ENCODE data around the gene SLC27A5.
A peak's percentile ranks its signal among the peaks of the same experiment; 100 is the strongest.
"Not testable (repeated sequence)": the region's sequence is repeated elsewhere in the genome, so short reads cannot be mapped to it uniquely, and the experiment has no call there.

Gene SLC27A5

GRCh38 chr19:58484349-58484748, 27.4 kb downstream of the SLC27A5 start:
- DNase-seq = not testable (repeated sequence)

DNA sequence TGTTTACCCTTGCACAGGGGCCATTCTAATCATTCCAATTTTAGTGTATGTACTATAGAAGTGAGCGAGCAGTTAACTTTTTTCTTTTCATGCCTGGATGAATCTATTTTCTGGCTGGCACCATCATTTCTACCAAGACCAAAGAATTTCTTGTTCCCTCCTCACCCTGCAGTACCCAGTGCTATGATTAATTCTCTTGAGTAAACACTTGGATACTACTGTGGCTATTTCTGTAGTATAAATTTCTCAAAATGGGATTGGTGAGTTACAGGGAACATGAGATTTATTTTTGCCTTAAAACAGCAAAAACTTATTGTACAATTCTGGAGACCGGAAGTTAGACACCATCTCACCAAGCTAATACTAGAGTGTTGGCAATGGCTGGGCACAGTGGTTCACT, 28.0 kb downstream of the SLC27A5 start:
- no peak for DNase-seq

GRCh38 chr19:58482372-58482771, 29.4 kb downstream of the SLC27A5 start:
- DNase-seq = no peak

- no peak for DNase-seq
These were observed 31.0 kb downstream of the SLC27A5 start for GRCh38 chr19:58480831-58481230.

GRCh38 chr19:58480481-58480830, 31.3 kb downstream of the SLC27A5 start:
- no peak for DNase-seq

GRCh38 chr19:58479736-58480480, 31.9 kb downstream of the SLC27A5 start:
- no peak for DNase-seq

DNA sequence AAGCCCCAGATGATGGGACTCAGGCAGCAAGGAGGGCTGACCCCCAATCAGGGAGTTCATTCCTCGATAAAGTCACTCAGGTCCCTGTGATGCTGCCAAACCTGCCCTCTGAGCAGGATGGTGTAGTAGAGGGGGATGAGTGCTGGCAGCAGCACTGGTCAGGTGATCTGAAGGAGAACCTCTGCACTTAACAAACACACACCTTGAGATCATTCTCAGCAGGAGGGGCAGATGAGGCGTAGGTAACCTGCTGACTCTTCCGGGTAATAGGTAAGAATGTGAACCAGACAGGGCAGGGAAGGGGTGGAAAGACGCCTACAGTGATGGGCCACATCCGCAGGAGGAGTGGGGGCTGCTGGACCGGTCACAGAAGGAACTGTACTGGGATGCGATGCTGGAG, 32.5 kb downstream of the SLC27A5 start:
- no peak for DNase-seq

DNA sequence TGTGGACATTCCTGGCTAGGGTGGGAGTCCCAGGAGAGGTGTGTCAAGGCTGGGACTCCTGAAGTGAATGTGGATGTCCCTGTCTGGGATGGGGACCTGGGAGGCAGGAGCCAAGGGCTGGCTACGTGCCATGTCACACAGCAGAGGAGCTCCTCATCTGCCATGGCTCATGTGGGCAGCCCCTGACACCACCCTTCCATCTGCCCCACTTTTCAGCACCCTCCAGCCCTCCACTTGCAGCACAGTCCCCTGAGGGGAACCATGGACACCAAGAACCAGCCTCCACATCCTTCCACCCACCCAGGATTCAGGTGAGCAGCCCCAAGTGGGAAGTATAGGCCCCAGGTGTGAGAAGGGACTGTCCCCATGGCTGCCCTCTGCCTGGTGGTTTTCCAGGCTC, 33.9 kb downstream of the SLC27A5 start:
- no peak for DNase-seq

- no peak for DNase-seq
These were observed 34.7 kb downstream of the SLC27A5 start for GRCh38 chr19:58477130-58477529.

DNA sequence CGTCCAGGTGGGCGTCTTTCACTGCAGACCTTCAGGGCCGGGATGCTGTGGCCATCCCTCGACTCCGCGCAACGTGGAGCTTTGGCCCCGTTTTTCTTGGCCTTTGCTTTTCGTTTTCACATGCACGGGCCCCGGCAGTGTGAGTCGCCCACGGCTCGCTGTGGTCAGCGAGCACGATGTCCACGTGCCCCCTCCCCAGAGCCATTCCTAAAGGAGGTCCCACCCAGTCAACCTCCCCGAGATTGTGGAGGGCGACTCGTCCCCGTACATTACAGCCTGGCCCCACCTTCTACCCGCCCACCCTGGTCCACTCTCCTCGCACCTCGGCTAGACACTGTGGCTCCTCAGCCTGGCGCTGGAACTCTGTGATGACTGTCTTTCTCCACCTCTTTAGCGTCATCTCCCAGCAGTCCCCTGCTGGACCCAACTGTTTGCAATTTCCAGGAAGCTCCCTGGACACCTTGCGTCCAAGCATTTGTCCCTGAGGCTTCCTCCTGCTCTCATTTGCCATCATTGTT, 35.2 kb downstream of the SLC27A5 start:
- DNase-seq = no peak

DNA sequence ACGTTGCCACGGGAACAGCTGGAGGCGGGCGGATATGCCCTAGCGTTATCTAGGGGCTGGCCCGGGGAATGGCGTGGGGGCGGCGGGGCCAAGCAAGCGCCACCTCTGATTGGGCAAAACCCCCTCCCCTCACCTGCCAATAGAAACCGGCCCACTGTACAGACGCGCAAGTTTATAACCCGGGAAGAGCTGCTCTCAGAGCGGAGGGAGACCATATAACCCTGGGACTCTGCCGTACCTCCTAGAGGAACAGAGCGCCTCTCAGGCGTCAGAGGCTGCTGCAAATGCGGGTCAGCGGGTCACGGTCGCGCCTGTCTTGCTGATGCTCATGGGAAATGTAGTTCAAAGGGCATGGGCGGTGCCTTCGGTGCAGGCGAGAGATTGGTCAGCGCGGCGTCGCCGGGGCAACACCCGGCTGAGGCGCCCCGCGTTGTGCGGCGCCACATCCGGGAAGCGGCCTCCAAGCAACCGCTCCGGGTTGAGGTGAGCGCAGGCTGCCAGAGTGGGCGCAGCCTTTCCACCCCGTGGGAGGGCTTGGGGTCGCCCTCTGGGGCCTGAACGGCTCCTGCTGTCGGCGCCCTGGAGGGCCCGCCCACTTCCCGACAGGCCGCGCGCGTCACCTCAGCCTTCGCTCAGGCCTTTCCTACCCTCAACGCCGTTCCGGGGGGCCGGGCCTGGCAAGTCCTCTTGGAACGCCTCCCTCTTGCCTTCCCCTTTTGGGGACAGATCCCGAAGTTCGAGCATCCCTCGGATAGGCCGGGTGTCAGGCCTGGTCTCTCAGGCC, 35.9 kb downstream of the SLC27A5 start, which contains the start of gene ZNF446:
Gene ZNF446 (plus strand): TSS at position 639 of the 784 bp plus-strand sequence. CDS start 867 bp downstream, outside the sequence.
- DNase-seq = peak; percentile 97

DNA sequence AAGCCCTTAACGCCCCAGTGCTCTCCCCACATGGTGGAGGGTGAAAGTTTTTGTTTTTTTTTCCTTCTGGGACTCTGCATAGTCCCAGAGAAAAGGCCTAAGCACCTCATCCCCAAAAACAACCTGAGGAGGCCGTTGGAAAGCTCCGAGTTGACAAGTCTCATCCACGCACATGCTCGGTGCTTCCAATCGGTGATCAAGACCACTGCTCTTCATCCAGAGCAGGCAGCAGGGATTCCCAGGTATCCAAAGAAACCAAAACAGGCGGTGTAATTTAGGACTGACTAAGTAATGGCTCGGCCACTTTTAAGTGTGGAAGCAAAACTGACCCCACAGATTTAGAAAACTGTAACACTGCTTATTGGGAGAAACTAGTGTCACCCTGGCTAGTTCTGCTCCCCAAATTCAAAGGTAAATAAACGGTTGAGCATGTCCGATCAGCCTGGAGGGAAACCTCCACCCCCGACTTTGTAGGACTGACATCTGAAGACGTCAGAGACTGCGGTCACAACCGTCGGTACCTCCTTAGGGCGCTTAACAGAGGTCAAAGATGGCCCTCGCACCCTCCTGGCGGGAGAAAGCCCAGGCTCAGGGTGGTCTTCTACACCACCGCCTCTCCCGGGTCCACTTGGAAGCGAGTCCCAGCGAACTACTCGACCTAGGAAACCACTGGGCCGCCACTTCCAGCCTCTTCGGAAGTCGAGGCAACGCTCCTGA, 36.6 kb downstream of the SLC27A5 start:
- DNase-seq = no peak

GRCh38 chr19:58474291-58474996, 37.3 kb downstream of the SLC27A5 start:
- no peak for DNase-seq

DNA sequence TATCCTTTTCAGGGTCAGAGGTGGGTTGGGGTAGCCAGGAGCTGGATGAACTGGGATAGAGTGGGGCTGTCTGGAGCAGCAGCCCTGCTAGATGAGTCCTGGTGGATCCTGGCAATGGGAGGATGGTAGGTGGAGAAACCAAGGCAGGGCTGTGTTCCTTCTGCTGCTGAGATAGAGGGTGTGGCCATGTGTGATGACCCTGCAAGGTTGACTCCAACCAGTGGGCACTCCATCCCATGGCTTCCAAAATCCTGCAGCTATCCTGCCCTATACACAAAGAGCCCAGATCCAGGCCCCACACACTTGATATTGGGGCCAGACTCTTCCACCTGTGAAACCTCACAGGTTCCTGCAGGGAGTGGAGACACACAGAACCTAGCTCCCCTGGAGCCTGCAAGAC, 38.0 kb downstream of the SLC27A5 start:
- DNase-seq = no peak

- no peak for DNase-seq
These were observed 40.1 kb downstream of the SLC27A5 start for GRCh38 chr19:58471736-58472135.

DNA sequence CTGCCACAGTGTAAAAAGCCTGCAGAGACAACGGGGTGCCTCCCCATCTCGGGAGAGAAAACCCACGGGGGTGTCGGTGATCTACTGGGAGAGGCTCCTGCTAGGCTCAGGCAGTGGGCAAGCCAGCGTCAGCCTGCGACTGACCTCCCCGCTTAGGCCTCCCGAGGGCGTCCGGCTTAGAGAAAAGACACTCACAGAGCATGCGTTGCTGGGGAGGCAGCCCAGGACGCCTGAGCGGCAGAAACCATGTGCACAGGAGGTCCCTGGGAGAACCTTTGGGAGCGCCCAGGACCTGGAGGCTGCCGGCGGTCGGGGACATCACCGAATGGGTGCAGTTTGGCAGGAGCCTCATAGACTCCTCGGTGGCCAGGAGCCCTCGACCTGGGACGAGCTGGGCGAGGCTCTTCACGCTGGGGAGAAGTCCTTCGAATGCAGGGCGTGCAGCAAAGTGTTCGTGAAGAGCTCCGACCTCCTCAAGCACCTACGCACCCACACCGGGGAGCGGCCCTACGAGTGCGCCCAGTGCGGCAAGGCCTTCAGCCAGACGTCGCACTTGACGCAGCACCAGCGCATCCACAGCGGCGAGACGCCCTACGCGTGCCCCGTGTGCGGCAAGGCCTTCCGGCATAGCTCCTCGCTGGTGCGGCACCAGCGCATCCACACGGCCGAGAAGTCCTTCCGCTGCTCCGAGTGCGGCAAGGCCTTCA, 40.8 kb downstream of the SLC27A5 start:
- DNase-seq = not testable (repeated sequence)

- DNase-seq = no peak
These were observed 42.4 kb downstream of the SLC27A5 start for GRCh38 chr19:58469241-58470013.

GRCh38 chr19:58468216-58468839, 43.5 kb downstream of the SLC27A5 start:
- DNase-seq = no peak

DNA sequence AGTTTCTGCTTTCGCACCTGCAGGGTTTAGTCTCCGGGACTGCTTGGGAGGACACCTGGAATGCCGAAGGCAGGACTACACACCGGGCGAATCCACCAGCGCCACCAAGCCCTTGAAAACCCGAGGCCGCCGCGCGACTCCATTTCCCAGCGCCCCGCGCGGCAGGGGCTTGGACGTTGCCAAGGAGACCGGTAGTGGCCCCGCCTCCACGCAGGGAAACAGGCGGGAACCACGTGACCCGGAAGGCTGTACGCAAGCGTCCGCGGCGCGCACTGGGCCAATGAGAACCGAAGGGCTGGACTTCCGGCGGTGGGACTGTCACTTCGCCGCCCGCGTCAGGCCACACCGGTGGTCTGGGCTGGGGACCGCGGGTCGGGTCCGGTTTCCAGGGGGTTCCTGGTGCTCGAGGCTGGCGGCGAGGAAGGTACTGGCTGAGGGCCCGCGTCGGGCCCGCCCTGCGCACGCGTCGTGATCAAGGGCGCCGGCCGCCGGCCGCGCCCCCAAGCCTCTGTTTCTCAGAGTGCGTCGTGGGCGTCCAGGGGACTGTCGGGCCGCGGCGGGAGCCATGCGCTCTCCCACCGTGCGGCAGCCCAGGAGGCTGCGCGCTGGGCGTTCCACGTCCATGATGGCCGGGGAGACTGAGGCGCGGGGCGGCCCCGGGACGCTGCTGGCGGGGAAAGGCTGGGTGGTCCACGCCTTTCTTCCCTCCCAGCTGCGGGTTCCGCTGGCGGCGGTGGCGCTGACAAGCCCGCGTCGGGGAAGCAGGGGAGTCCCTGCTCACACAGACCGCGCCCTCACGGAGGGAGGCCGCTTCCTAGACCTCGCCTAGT, 44.8 kb downstream of the SLC27A5 start, which contains the start of gene ZNF324:
Gene ZNF324 (plus strand): TSS at position 321 of the 830 bp plus-strand sequence. CDS start 2,106 bp downstream, outside the sequence.
- peak; percentile 98 for DNase-seq
